GM21825 (cell line): ENCODE results near the gene RAPSN.

ENCODE experiments used
- ATAC-seq: cut with Tn5 transposase; IDR thresholded peaks from one replicate; pipeline ENCODE4 v1.9.1; 2021; ENCODE audit warnings: mild to moderate bottlenecking, moderate library complexity; ENCODE audit not compliant: unreplicated experiment

The RAPSN gene

GRCh38 chr11:47448566-47449427 is at the start of gene RAPSN:
RAPSN (minus strand) TSS chr11:47449136; CDS start chr11:47448964, 172 bp downstream.
- ATAC-seq = no peak

DNA sequence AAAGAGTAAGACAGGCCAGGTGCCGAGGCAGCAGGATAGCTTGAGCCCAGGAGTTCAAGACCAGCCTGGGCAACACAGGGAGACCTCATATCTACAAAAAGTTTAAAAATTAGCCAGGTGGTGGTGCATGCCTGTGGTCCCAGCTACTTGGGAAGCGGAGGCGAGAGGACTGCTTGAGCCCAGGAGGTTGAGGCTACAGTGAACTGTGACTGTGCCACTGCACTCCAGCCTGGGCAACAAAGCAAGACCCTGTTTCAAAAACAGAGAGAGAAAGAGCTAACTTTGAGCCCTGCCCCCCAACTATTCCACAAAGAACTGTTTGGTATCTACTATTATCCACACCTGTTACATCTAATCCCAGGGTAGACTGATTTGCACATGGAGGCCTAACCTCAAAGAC is 49.2 kb upstream of the RAPSN start:
- ATAC-seq = no peak

DNA sequence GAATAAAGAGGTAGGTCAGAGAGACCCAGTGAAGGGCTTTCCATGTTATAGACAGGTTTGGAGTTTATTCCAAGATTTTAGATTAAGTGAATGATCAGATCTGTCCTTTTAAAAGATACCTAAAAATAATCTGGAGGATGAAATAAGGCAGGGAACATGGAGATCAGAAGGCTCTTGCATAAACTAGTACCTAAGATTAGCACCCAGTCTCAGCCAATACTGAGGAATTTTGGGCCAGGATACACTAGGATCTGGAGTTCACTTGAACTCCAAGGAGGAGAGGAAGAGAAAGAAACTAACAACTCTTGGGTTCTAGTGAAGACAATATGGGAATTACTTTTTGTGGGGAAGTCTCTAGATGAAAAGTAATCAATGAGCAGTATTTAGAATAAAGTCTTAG is 47.9 kb upstream of the RAPSN start:
- ATAC-seq = no peak

DNA sequence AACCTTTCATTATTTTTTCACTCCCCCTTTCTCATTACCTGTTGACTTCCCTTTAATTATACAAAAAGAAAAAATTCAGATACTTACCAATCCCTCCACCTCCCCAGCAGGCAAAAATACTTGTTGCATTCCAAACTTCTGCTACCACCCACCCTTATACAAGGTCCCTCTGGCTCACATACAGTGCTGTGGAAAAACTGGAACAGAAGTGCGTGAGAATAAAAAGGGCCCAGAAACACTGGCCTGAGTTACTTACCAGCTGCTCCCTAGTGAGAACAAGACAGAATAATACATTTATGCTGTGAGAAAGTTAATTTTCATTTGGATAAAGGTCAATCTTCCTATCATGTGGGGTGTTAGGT is 46.9 kb upstream of the RAPSN start:
- no peak for ATAC-seq

GRCh38 chr11:47495011-47495855 is 46.3 kb upstream of the RAPSN start:
- ATAC-seq = no peak

GRCh38 chr11:47489395-47489755 is 40.4 kb upstream of the RAPSN start:
- no peak for ATAC-seq

- no peak for ATAC-seq
These were observed 39.9 kb upstream of the RAPSN start for GRCh38 chr11:47488674-47489394.

DNA sequence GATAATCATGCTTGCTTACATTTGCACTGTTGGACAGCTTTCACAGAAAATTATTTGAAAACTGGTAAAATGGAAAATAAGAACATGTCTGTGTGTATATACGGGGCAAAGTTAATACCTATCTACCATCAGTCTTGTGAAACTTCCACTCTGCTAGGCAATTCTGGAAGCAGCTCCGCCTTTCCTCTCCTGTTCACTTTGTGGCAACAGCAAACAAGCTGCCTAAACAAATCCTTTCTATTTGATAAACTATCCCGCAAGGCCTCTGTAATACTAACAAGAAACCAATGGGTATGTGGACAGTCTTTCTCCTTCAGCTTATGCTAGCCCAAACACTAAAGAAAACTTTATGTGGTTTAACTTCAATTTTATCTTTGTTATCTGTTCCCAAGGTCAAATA is 39.2 kb upstream of the RAPSN start:
- no peak for ATAC-seq

GRCh38 chr11:47487421-47487820 is 38.5 kb upstream of the RAPSN start:
- ATAC-seq = no peak

DNA sequence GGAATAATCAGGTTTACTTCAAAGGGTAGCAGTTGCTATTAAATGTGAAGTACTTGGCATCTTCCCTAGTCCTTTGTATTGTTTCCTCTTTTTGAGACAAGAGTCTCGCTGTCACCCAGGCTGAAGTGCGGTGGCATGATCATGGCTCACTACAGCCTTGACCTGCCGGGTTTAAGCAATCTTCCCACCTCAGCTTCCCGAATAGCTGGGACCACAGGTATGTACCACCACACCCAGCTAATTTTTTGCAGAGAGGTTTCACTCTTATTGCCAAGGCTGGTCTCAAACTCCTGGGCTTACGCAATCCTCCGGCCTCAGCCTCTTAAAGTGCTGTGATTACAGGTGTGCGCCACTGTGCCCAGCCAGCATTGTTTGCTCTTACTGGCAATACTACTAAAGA is 36.2 kb upstream of the RAPSN start:
- no peak for ATAC-seq

DNA sequence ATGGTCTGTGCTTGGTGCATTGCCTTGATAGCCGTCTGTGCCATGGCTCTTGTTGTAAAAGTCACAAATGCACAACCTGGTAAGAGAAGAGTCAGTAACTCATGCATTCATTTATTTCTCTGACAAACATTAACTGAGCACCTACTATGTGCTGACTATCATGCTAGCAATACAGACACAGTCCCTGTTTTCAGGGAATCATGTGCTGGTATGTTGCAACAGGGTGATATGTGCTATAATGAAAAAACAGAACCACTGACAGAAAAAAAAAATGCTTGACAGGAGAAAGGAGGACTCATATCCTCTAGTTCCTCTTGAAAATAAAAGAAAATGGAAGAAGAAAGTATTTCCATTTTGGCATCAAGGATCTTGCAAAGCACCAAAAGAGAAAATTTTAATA is 34.5 kb upstream of the RAPSN start:
- no peak for ATAC-seq

- ATAC-seq = no peak
These were observed 31.8 kb upstream of the RAPSN start for GRCh38 chr11:47480762-47481161.

GRCh38 chr11:47478651-47479329 is 29.9 kb upstream of the RAPSN start:
- no peak for ATAC-seq

- no peak for ATAC-seq
These were observed 28.8 kb upstream of the RAPSN start for GRCh38 chr11:47477753-47478152.

- ATAC-seq = no peak
These were observed 28.4 kb upstream of the RAPSN start for GRCh38 chr11:47477323-47477722.

GRCh38 chr11:47470671-47471070 is 21.7 kb upstream of the RAPSN start:
- no peak for ATAC-seq

DNA sequence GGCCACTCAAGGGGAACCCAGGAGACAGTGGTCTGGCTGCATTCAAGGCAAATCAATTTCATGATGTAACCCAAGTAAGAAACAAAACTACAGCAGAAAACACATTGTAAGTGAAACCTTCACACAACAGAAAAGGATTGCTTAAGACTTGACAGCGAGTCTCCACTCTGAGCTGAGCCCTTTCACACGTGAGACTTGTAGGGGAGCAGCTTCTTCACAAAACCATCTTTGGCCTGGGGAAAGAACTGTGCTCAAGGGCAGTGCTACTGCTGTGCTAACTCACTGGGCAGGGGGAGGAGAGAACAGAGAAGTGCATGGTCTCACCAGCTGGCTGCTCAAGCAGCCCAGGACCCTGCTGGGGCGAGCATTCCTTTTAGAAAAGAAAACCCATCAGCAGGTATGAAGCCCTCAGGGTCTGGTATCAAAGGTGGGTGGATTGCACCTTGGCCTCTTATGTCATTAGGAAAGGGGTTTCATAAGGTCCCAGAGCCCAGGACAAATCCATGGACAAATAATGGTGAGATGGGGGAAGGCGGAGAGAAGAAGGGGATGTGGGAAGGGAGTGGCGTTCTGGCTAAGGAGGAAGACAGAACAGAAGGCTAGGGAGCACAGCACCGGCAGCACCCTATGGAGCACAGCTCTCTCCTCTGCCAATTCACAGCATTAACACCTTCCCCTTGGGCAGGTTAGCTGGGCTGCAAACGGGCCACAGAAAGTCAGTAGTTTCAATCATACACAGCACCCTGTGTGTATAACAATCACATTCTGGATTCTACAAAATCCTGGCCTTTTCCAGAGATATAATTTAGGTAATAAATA is 20.6 kb upstream of the RAPSN start:
- ATAC-seq = no peak

- no peak for ATAC-seq
These were observed 19.8 kb upstream of the RAPSN start for GRCh38 chr11:47468598-47469214.

- ATAC-seq = no peak
These were observed 18.4 kb upstream of the RAPSN start for GRCh38 chr11:47467357-47467756.
